ENCODE data around the gene ZBTB6.

The ZBTB6 gene

GRCh38 chr9:122912964-122913673 is at the start of gene ZBTB6:
Gene ZBTB6, minus strand, starts transcription at chr9:122913323. Its CDS starts 1,251 bp downstream, at chr9:122912072.
- Mint-ChIP-seq H3K27ac (peak within 1 kb of the TSS; percentile 96), H3K9me3 (no peaks in the 10 kb centered on the region), H3K4me3 (peak within 1 kb of the TSS; percentile 100), H3K4me1 (peaks cover 36% of the 10 kb centered on the region), H3K27me3 (no peaks in the 10 kb centered on the region), H3K36me3 (ENCODE audit: low read depth) (peaks cover 32% of the 10 kb centered on the region)
- DNase-seq (peak; percentile 69), ATAC-seq (peak; percentile 98)

GRCh38 chr9:122961139-122961538 is 48.0 kb upstream of the ZBTB6 start:
- DNase-seq (no peak), ATAC-seq (no peak)
- Mint-ChIP-seq H3K27ac (no peak overlapping the region), H3K4me1 (no peaks in the 10 kb centered on the region), H3K36me3 (ENCODE audit: low read depth) (peaks cover 34% of the 10 kb centered on the region), H3K27me3 (no peaks in the 10 kb centered on the region), H3K9me3 (no peaks in the 10 kb centered on the region), H3K4me3 (no peak overlapping the region)

- Mint-ChIP-seq H3K4me3 (no peak overlapping the region), H3K36me3 (ENCODE audit: low read depth) (peaks cover 26% of the 10 kb centered on the region), H3K9me3 (no peaks in the 10 kb centered on the region), H3K27me3 (no peaks in the 10 kb centered on the region), H3K27ac (no peak overlapping the region), H3K4me1 (peaks cover 14% of the 10 kb centered on the region)
- no peak for DNase-seq
- no peak for ATAC-seq
These were observed 42.8 kb upstream of the ZBTB6 start for GRCh38 chr9:122955961-122956360.

GRCh38 chr9:122954253-122954691 is 41.1 kb upstream of the ZBTB6 start:
- Mint-ChIP-seq H3K4me1 (peaks cover 25% of the 10 kb centered on the region), H3K9me3 (no peaks in the 10 kb centered on the region), H3K27me3 (no peaks in the 10 kb centered on the region), H3K36me3 (ENCODE audit: low read depth) (peaks cover 12% of the 10 kb centered on the region), H3K27ac (no peak overlapping the region), H3K4me3 (no peak overlapping the region)
- DNase-seq, result no peak
- no peak for ATAC-seq

GRCh38 chr9:122951056-122951455 is 37.9 kb upstream of the ZBTB6 start:
- Mint-ChIP-seq H3K4me3 (no peak overlapping the region), H3K36me3 (ENCODE audit: low read depth) (peaks cover 5% of the 10 kb centered on the region), H3K27ac (no peak overlapping the region), H3K4me1 (peaks cover 47% of the 10 kb centered on the region), H3K9me3 (no peaks in the 10 kb centered on the region), H3K27me3 (no peaks in the 10 kb centered on the region)
- no peak for ATAC-seq
- DNase-seq, result no peak

- H3K9me3 Mint-ChIP-seq, result no peaks in the 10 kb centered on the region
- H3K27ac Mint-ChIP-seq, result no peak overlapping the region
- H3K4me1 Mint-ChIP-seq, result peaks cover 48% of the 10 kb centered on the region
- DNase-seq, result no peak
- no peaks in the 10 kb centered on the region for H3K27me3 Mint-ChIP-seq
- no peak overlapping the region for H3K4me3 Mint-ChIP-seq
- no peak for ATAC-seq
- H3K36me3 Mint-ChIP-seq (ENCODE audit: low read depth), result peaks cover 5% of the 10 kb centered on the region
These were observed 37.1 kb upstream of the ZBTB6 start for GRCh38 chr9:122950263-122950662.

- Mint-ChIP-seq H3K27me3 (no peaks in the 10 kb centered on the region), H3K27ac (no peak overlapping the region), H3K4me3 (no peak overlapping the region), H3K4me1 (peaks cover 52% of the 10 kb centered on the region), H3K36me3 (ENCODE audit: low read depth) (peaks cover 5% of the 10 kb centered on the region), H3K9me3 (no peaks in the 10 kb centered on the region)
- ATAC-seq (no peak), DNase-seq (no peak)
These were observed 36.6 kb upstream of the ZBTB6 start for GRCh38 chr9:122949696-122950095.

- no peaks in the 10 kb centered on the region for H3K9me3 Mint-ChIP-seq
- DNase-seq (no peak), ATAC-seq (peak; percentile 68)
- H3K4me1 Mint-ChIP-seq, result peaks cover 48% of the 10 kb centered on the region
- peak overlapping the region; percentile 10 for H3K4me3 Mint-ChIP-seq
- no peaks in the 10 kb centered on the region for H3K27me3 Mint-ChIP-seq
- H3K27ac Mint-ChIP-seq, result peak overlapping the region; percentile 64
- peaks cover 5% of the 10 kb centered on the region for H3K36me3 Mint-ChIP-seq (ENCODE audit: low read depth)
These were observed 35.2 kb upstream of the ZBTB6 start for GRCh38 chr9:122948313-122948712.

GRCh38 chr9:122946461-122947005 is 33.4 kb upstream of the ZBTB6 start:
- no peaks in the 10 kb centered on the region for H3K9me3 Mint-ChIP-seq
- H3K36me3 Mint-ChIP-seq (ENCODE audit: low read depth), result peaks cover 5% of the 10 kb centered on the region
- DNase-seq, result no peak
- no peak for ATAC-seq
- H3K27me3 Mint-ChIP-seq, result no peaks in the 10 kb centered on the region
- peaks cover 60% of the 10 kb centered on the region for H3K4me1 Mint-ChIP-seq
- H3K4me3 Mint-ChIP-seq, result no peak overlapping the region
- no peak overlapping the region for H3K27ac Mint-ChIP-seq

- Mint-ChIP-seq H3K27me3 (no peaks in the 10 kb centered on the region), H3K27ac (no peak overlapping the region), H3K4me1 (peaks cover 62% of the 10 kb centered on the region), H3K9me3 (no peaks in the 10 kb centered on the region), H3K4me3 (no peak overlapping the region), H3K36me3 (ENCODE audit: low read depth) (peaks cover 3% of the 10 kb centered on the region)
- no peak for DNase-seq
- no peak for ATAC-seq
These were observed 32.1 kb upstream of the ZBTB6 start for GRCh38 chr9:122944960-122945888.

- ATAC-seq (no peak), DNase-seq (no peak)
- Mint-ChIP-seq H3K4me3 (peak overlapping the region; percentile 91), H3K9me3 (no peaks in the 10 kb centered on the region), H3K27ac (peak overlapping the region; percentile 87), H3K36me3 (ENCODE audit: low read depth) (peaks cover 5% of the 10 kb centered on the region), H3K4me1 (peaks cover 40% of the 10 kb centered on the region), H3K27me3 (no peaks in the 10 kb centered on the region)
These were observed 28.6 kb upstream of the ZBTB6 start for GRCh38 chr9:122941582-122942234.

GRCh38 chr9:122940749-122941581 is 27.8 kb upstream of the ZBTB6 start, which contains the start of gene RABGAP1:
Gene RABGAP1, plus strand, starts transcription at chr9:122941020. Its CDS starts 16,040 bp downstream, at chr9:122957060.
- H3K4me1 Mint-ChIP-seq, result peaks cover 37% of the 10 kb centered on the region
- H3K9me3 Mint-ChIP-seq, result no peaks in the 10 kb centered on the region
- peak within 1 kb of the TSS; percentile 87 for H3K27ac Mint-ChIP-seq
- ATAC-seq (peak; percentile 100), DNase-seq (peak; percentile 98)
- no peaks in the 10 kb centered on the region for H3K27me3 Mint-ChIP-seq
- H3K4me3 Mint-ChIP-seq, result peak within 1 kb of the TSS; percentile 91
- H3K36me3 Mint-ChIP-seq (ENCODE audit: low read depth), result peaks cover 6% of the 10 kb centered on the region

GRCh38 chr9:122940454-122940748 is 27.3 kb upstream of the ZBTB6 start:
- DNase-seq (no peak), ATAC-seq (no peak)
- H3K36me3 Mint-ChIP-seq (ENCODE audit: low read depth), result peaks cover 6% of the 10 kb centered on the region
- H3K27ac Mint-ChIP-seq, result peak overlapping the region; percentile 86
- peaks cover 32% of the 10 kb centered on the region for H3K4me1 Mint-ChIP-seq
- no peaks in the 10 kb centered on the region for H3K27me3 Mint-ChIP-seq
- peak overlapping the region; percentile 91 for H3K4me3 Mint-ChIP-seq
- no peaks in the 10 kb centered on the region for H3K9me3 Mint-ChIP-seq

- H3K4me3 Mint-ChIP-seq, result peak overlapping the region; percentile 32
- H3K9me3 Mint-ChIP-seq, result no peaks in the 10 kb centered on the region
- no peaks in the 10 kb centered on the region for H3K27me3 Mint-ChIP-seq
- H3K4me1 Mint-ChIP-seq, result peaks cover 29% of the 10 kb centered on the region
- H3K27ac Mint-ChIP-seq, result no peak overlapping the region
- DNase-seq, result no peak
- no peak for ATAC-seq
- H3K36me3 Mint-ChIP-seq (ENCODE audit: low read depth), result peaks cover 6% of the 10 kb centered on the region
These were observed 26.5 kb upstream of the ZBTB6 start for GRCh38 chr9:122939601-122940000.
